ENCODE results near the gene IGSF9B. TPM values are rescaled to one million over a fixed set of nuclear protein-coding genes. Genes with fewer than 3 reads are reported as not detected.

IGSF9B gene
- total and polyA plus RNA-seq, 11 donors, result 14.6 to 78.5 (median 38.3) TPM

GRCh38 chr11:133910101-133910500, 46.7 kb downstream of the IGSF9B start:
- Histone ChIP-seq H3K27me3 (no peaks in the 10 kb centered on the region), H3K4me1 (peaks cover 0 to 9% (median 0%) of the 10 kb centered on the region in 12 donors), H3K27ac (no peak overlapping the region), H3K36me3 (peaks cover 0 to 87% (median 76%) of the 10 kb centered on the region in 9 donors), H3K9me3 (no peaks in the 10 kb centered on the region), H3K4me3 (no peak overlapping the region)
- intact Hi-C loops (cut with DNase I), result no loop called here
- peak in 2 of 5 donors; percentile 6 to 37 for DNase-seq
- TF ChIP-seq, protein P1, sequence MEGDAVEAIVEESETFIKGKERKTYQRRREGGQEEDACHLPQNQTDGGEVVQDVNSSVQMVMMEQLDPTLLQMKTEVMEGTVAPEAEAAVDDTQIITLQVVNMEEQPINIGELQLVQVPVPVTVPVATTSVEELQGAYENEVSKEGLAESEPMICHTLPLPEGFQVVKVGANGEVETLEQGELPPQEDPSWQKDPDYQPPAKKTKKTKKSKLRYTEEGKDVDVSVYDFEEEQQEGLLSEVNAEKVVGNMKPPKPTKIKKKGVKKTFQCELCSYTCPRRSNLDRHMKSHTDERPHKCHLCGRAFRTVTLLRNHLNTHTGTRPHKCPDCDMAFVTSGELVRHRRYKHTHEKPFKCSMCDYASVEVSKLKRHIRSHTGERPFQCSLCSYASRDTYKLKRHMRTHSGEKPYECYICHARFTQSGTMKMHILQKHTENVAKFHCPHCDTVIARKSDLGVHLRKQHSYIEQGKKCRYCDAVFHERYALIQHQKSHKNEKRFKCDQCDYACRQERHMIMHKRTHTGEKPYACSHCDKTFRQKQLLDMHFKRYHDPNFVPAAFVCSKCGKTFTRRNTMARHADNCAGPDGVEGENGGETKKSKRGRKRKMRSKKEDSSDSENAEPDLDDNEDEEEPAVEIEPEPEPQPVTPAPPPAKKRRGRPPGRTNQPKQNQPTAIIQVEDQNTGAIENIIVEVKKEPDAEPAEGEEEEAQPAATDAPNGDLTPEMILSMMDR (IDR thresholded peaks at IDR 0.05), result no peak
- TF ChIP-seq POLR2A (IDR thresholded peaks at IDR 0.05), result no peak
- no peak for ATAC-seq
- 94 to 95% (median 94%) methylated on average over 14 of the region's 14 CpGs for WGBS, 4 donors

GRCh38 chr11:133908827-133909226, 47.9 kb downstream of the IGSF9B start:
- H3K4me1 ChIP-seq, result peaks cover 0 to 9% (median 0%) of the 10 kb centered on the region in 12 donors
- no peaks in the 10 kb centered on the region for H3K27me3 ChIP-seq
- no peaks in the 10 kb centered on the region for H3K9me3 ChIP-seq
- intact Hi-C loops (cut with DNase I), result no loop called here
- DNase-seq (peak in 2 of 5 donors; percentile 11 to 40), ATAC-seq (no peak)
- H3K36me3 ChIP-seq, result peaks cover 0 to 82% (median 64%) of the 10 kb centered on the region in 9 donors
- H3K27ac ChIP-seq, result no peak overlapping the region
- no peak overlapping the region for H3K4me3 ChIP-seq
- 89 to 94% (median 93%) methylated on average over 16 of the region's 16 CpGs for WGBS, 4 donors
- TF ChIP-seq POLR2A (IDR thresholded peaks at IDR 0.05), result no peak
- TF ChIP-seq, protein P1 (IDR thresholded peaks at IDR 0.05), result no peak

- no peaks in the 10 kb centered on the region for H3K9me3 ChIP-seq
- DNase-seq, result peak in 2 of 5 donors; percentile 19 to 50
- no peak for TF ChIP-seq POLR2A (IDR thresholded peaks at IDR 0.05)
- TF ChIP-seq, protein P1 (IDR thresholded peaks at IDR 0.05), result no peak
- peaks cover 0 to 77% (median 58%) of the 10 kb centered on the region in 9 donors for H3K36me3 ChIP-seq
- H3K27me3 ChIP-seq, result no peaks in the 10 kb centered on the region
- no peak overlapping the region for H3K27ac ChIP-seq
- 94 to 96% (median 95%) methylated on average over 24 of the region's 24 CpGs for WGBS, 4 donors
- no peak overlapping the region for H3K4me3 ChIP-seq
- intact Hi-C loops (cut with DNase I), result no loop called here
- H3K4me1 ChIP-seq, result peaks cover 0 to 9% (median 0%) of the 10 kb centered on the region in 12 donors
- ATAC-seq, result no peak
Measured at GRCh38 chr11:133907841-133908241, 48.9 kb downstream of the IGSF9B start.

DNA sequence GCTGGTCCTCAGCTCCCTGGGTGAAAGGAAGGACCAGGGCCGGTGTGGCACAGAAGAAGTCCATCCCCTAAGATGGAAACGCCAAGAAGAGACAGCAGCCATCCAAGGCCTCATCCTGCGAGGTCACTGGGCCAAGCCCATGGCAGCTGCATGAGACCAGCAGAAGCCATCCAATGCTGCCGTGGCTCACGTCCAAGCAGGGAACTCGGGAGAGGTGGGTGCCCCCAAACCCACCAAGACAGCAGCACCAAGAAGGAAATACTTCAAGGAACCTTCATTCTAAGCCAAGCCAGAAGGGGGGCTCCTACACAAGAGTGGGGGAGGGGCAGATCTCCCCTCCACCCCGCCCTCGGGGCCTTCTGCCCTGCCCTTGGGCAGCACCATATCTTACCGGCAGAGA, 49.6 kb downstream of the IGSF9B start:
- peak in 2 of 5 donors; percentile 13 to 37 for DNase-seq
- Histone ChIP-seq H3K4me3 (no peak overlapping the region), H3K27ac (no peak overlapping the region), H3K36me3 (peaks cover 0 to 71% (median 53%) of the 10 kb centered on the region in 9 donors), H3K27me3 (no peaks in the 10 kb centered on the region), H3K9me3 (no peaks in the 10 kb centered on the region), H3K4me1 (peaks cover 0 to 7% (median 0%) of the 10 kb centered on the region in 12 donors)
- TF ChIP-seq POLR2A (IDR thresholded peaks at IDR 0.05), result no peak
- TF ChIP-seq, protein P1 (IDR thresholded peaks at IDR 0.05), result no peak
- no peak for ATAC-seq
- WGBS, 4 donors, result 90 to 93% (median 91%) methylated on average over 8 to 9 of the region's 9 CpGs
- intact Hi-C loops (cut with DNase I), result no loop called here

Data from heart left ventricle (tissue), 16 donors.